Liver (tissue), 9 donors: ENCODE measurements around the gene CLK4. TPM values are rescaled to one million over a fixed set of nuclear protein-coding genes. Genes with fewer than 3 reads are reported as not detected.

Experiments used
- DNase-seq: peaks from one replicate; pipeline ENCODE4 v3.0.0-alpha.2; 2017; ENCODE audit warnings: low spot score
- H3K27ac ChIP-seq, 2 donors: one replicate each; pipeline ENCODE4 v1.7.0; 2013; ENCODE audit warnings: inconsistent platforms in 2 of 2, low read length in 2 of 2, control low read depth in 1 of 2, low read depth in 1 of 2, mild to moderate bottlenecking in 1 of 2
- H3K27me3 ChIP-seq, 4 donors: one replicate each; pipeline versions ENCODE4 v1.6.1 to v1.7.0; 2013; ENCODE audit warnings: low read length in 3 of 4, inconsistent platforms in 1 of 4, mild to moderate bottlenecking in 1 of 4, moderate library complexity in 1 of 4; ENCODE audit not compliant: control insufficient read depth in 4 of 4, insufficient read depth in 4 of 4
- H3K36me3 ChIP-seq, 4 donors: one replicate each; pipeline versions ENCODE4 v1.6.1 to v1.7.0; 2013; ENCODE audit warnings: low read length in 3 of 4, mild to moderate bottlenecking in 3 of 4, low read depth in 1 of 4, moderate library complexity in 1 of 4; ENCODE audit not compliant: control insufficient read depth in 4 of 4, insufficient read depth in 3 of 4
- H3K4me1 ChIP-seq, 4 donors: one replicate each; pipeline versions ENCODE4 v1.6.1 to v1.7.0; 2013; ENCODE audit warnings: low read length in 3 of 4, mild to moderate bottlenecking in 3 of 4, moderate library complexity in 1 of 4; ENCODE audit not compliant: control insufficient read depth in 4 of 4, insufficient read depth in 4 of 4
- H3K4me3 ChIP-seq, 3 donors: one replicate each; pipeline versions ENCODE4 v1.6.1 to v1.7.0; 2013; ENCODE audit warnings: low read length in 3 of 3, control low read depth in 1 of 3, low read depth in 1 of 3, mild to moderate bottlenecking in 1 of 3
- H3K9ac ChIP-seq, 2 donors: one replicate each; pipeline ENCODE4 v1.7.0; 2013; ENCODE audit warnings: low read length in 2 of 2, mild to moderate bottlenecking in 2 of 2, moderate library complexity in 2 of 2, control low read depth in 1 of 2, low read depth in 1 of 2
- H3K9me3 ChIP-seq, 4 donors: one replicate each; pipeline versions ENCODE4 v1.6.1 to v1.7.0; 2013; ENCODE audit warnings: low read length in 3 of 4; ENCODE audit not compliant: control insufficient read depth in 4 of 4
- ATF3 ChIP-seq: IDR thresholded peaks from 2 replicates; pipeline ENCODE4 v1.6.1; 2016; ENCODE audit warnings: antibody characterized with exemption
- CTCF ChIP-seq: fragments of 150-350 bp; IDR thresholded peaks from 2 replicates; pipeline ENCODE4 v1.5.1; 2017; ENCODE audit warnings: improper control_type of control experiment, low read depth, low read length; ENCODE audit not compliant: missing input control
- EGR1 ChIP-seq, 2 donors: IDR thresholded peaks; 2 replicates each; pipeline ENCODE4 v1.6.1; 2016 to 2018; ENCODE audit warnings: antibody characterized with exemption in 2 of 2, low read depth in 2 of 2
- FOXA1 ChIP-seq: IDR thresholded peaks from 2 replicates; pipeline ENCODE4 v1.6.1; 2016; ENCODE audit warnings: antibody characterized with exemption
- FOXA2 ChIP-seq: IDR thresholded peaks from 2 replicates; pipeline ENCODE4 v1.6.1; 2016; ENCODE audit warnings: antibody characterized with exemption
- GABPA ChIP-seq, 2 donors: IDR thresholded peaks in 1 of 2; conservative IDR thresholded peaks in 1 of 2; 2 replicates each; pipeline ENCODE4 v1.6.1; 2016; ENCODE audit warnings: antibody characterized with exemption in 2 of 2, mild to moderate bottlenecking in 1 of 2, moderate library complexity in 1 of 2
- HNF4A ChIP-seq, 2 donors: conservative IDR thresholded peaks; 2 replicates each; pipeline ENCODE4 v1.6.1; 2016; ENCODE audit warnings: antibody characterized with exemption in 2 of 2, mild to moderate bottlenecking in 2 of 2
- HNF4G ChIP-seq: IDR thresholded peaks from 2 replicates; pipeline ENCODE4 v1.6.1; 2016; ENCODE audit warnings: antibody characterized with exemption
- JUND ChIP-seq, 2 donors: IDR thresholded peaks; 2 replicates each; pipeline ENCODE4 v1.6.1; 2016; ENCODE audit warnings: antibody characterized with exemption in 2 of 2
- MAX ChIP-seq: IDR thresholded peaks from 2 replicates; pipeline ENCODE4 v1.6.1; 2016; ENCODE audit warnings: antibody characterized with exemption
- NR2F2 ChIP-seq: IDR thresholded peaks from 2 replicates; pipeline ENCODE4 v1.6.1; 2016; ENCODE audit warnings: antibody characterized with exemption
- RAD21 ChIP-seq, 2 donors: IDR thresholded peaks; 2 replicates each; pipeline ENCODE4 v1.6.1; 2016; ENCODE audit warnings: antibody characterized with exemption in 2 of 2, mild to moderate bottlenecking in 2 of 2
- RXRA ChIP-seq, 2 donors: IDR thresholded peaks; 2 replicates each; pipeline ENCODE4 v1.6.1; 2017 to 2018; ENCODE audit warnings: antibody characterized with exemption in 2 of 2, mild to moderate bottlenecking in 1 of 2
- SP1 ChIP-seq: IDR thresholded peaks from 2 replicates; pipeline ENCODE4 v1.6.1; 2018; ENCODE audit warnings: antibody characterized with exemption, mild to moderate bottlenecking
- TAF1 ChIP-seq: conservative IDR thresholded peaks from 2 replicates; pipeline ENCODE4 v1.6.1; 2016; ENCODE audit warnings: antibody characterized with exemption, mild to moderate bottlenecking
- YY1 ChIP-seq: IDR thresholded peaks from 2 replicates; pipeline ENCODE4 v1.6.1; 2016; ENCODE audit warnings: antibody characterized with exemption, mild to moderate bottlenecking
- ZBTB33 ChIP-seq: IDR thresholded peaks from 2 replicates; pipeline ENCODE4 v1.6.1; 2016; ENCODE audit warnings: antibody characterized with exemption
- WGBS: extraction: QIAGEN DNeasy Blood & Tissue Kit; methylation state at CpG from one replicate; pipeline ENCODE4 v1.1.7; 2013; 5-methylcytosine and 5-hydroxymethylcytosine counted together
- polyA plus RNA-seq, 2 donors: library from polyadenylated mRNA; stranded (reverse) in 1 of 2; unstranded in 1 of 2; fragments of 200-250 nt in 1 of 2; fragments of >200 nt in 1 of 2; fragmentation: Nextera tagmentation in 1 of 2; extraction: Ambion mirVana in 1 of 2; gene quantifications; one replicate each; pipeline versions ENCODE4 v1.2.1 to v1.2.3, GENCODE V29; 2013 to 2015
- total RNA-seq, 2 donors: library from RNA; depleted of rRNA; stranded (reverse); fragments of >200 nt; gene quantifications; one replicate each; pipeline ENCODE4 v1.2.3, GENCODE V29; 2014
- TF ChIP-seq, protein P1 (sequence below): IDR thresholded peaks from 2 replicates; pipeline ENCODE4 v1.6.1; 2016; ENCODE audit warnings: antibody characterized with exemption, mild to moderate bottlenecking
- donor health status: healthy.
- donor health status: healthy.
- donor health status: healthy.
- donor health status: healthy.
- donor health status: healthy.

CLK4 gene
- total and polyA plus RNA-seq, 4 donors, result 5.0 to 28.2 (median 21.9) TPM

DNA sequence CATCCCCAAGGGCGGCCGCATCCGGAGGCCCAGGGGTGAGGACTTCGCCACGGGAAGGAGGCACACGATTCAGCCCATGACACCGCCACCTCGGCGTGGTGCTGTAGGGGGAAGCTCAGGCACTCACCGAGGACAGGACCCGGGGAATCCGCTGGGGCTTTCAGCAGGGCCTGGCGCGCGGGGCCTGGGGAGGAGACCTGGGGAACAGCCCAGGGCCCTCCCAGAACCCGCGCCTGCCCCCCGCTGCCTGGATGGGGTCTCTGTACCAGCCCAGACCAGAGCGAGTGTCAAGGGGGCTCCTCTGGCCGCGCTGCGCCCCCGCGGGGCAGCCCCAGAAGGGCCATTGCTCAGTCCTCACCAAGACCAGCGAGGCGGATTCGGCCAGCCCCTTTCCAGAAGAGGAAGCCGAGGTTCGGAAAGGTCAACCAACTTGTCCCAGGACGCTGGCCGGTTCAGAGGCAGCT, 49.4 kb downstream of the CLK4 start:
- Histone ChIP-seq H3K9ac (no peak overlapping the region), H3K27ac (peak overlapping the region in 1 of 2 donors; percentile 28), H3K4me3 (peak overlapping the region in 1 of 3 donors; percentile 19), H3K27me3 (peaks cover 0 to 9% (median 1%) of the 10 kb centered on the region in 4 donors), H3K36me3 (peaks cover 0 to 2% (median 0%) of the 10 kb centered on the region in 4 donors), H3K9me3 (no peaks in the 10 kb centered on the region), H3K4me1 (no peaks in the 10 kb centered on the region)
- no peak for DNase-seq
- WGBS, result 25% methylated on average over 31 of the region's 31 CpGs
- no peak for TF ChIP-seq RXRA (IDR thresholded peaks at IDR 0.05)
- TF ChIP-seq MAX, result no peak
- no peak for TF ChIP-seq TAF1
- no peak for TF ChIP-seq ATF3
- TF ChIP-seq YY1, result no peak
- no peak for TF ChIP-seq GABPA (IDR thresholded peaks at IDR 0.05 in 1 of 2, conservative IDR thresholded peaks at IDR 0.05 in 1 of 2)
- no peak for TF ChIP-seq RAD21 (IDR thresholded peaks at IDR 0.05)
- TF ChIP-seq CTCF, result no peak
- no peak for TF ChIP-seq HNF4G
- no peak for TF ChIP-seq JUND (IDR thresholded peaks at IDR 0.05)
- TF ChIP-seq FOXA2, result no peak

- no peaks in the 10 kb centered on the region for H3K4me1 ChIP-seq
- H3K36me3 ChIP-seq, result peaks cover 0 to 2% (median 0%) of the 10 kb centered on the region in 4 donors
- WGBS, result 9% methylated on average over 92 of the region's 92 CpGs
- H3K9ac ChIP-seq, result no peak overlapping the region
- no peak for TF ChIP-seq SP1
- TF ChIP-seq HNF4A (conservative IDR thresholded peaks at IDR 0.05), result no peak
- TF ChIP-seq HNF4G, result no peak
- TF ChIP-seq FOXA2, result no peak
- no peak for TF ChIP-seq CTCF
- no peak for TF ChIP-seq ATF3
- no peak for TF ChIP-seq EGR1 (IDR thresholded peaks at IDR 0.05; ENCODE audit: low read depth in 2 of 2)
- TF ChIP-seq FOXA1, result no peak
- TF ChIP-seq TAF1, result no peak
- TF ChIP-seq MAX, result no peak
- no peak for TF ChIP-seq YY1
- no peak for TF ChIP-seq GABPA (IDR thresholded peaks at IDR 0.05 in 1 of 2, conservative IDR thresholded peaks at IDR 0.05 in 1 of 2)
- TF ChIP-seq JUND (IDR thresholded peaks at IDR 0.05), result no peak
- TF ChIP-seq NR2F2, result no peak
- TF ChIP-seq, protein P1, sequence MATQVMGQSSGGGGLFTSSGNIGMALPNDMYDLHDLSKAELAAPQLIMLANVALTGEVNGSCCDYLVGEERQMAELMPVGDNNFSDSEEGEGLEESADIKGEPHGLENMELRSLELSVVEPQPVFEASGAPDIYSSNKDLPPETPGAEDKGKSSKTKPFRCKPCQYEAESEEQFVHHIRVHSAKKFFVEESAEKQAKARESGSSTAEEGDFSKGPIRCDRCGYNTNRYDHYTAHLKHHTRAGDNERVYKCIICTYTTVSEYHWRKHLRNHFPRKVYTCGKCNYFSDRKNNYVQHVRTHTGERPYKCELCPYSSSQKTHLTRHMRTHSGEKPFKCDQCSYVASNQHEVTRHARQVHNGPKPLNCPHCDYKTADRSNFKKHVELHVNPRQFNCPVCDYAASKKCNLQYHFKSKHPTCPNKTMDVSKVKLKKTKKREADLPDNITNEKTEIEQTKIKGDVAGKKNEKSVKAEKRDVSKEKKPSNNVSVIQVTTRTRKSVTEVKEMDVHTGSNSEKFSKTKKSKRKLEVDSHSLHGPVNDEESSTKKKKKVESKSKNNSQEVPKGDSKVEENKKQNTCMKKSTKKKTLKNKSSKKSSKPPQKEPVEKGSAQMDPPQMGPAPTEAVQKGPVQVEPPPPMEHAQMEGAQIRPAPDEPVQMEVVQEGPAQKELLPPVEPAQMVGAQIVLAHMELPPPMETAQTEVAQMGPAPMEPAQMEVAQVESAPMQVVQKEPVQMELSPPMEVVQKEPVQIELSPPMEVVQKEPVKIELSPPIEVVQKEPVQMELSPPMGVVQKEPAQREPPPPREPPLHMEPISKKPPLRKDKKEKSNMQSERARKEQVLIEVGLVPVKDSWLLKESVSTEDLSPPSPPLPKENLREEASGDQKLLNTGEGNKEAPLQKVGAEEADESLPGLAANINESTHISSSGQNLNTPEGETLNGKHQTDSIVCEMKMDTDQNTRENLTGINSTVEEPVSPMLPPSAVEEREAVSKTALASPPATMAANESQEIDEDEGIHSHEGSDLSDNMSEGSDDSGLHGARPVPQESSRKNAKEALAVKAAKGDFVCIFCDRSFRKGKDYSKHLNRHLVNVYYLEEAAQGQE, result no peak
- TF ChIP-seq RAD21 (IDR thresholded peaks at IDR 0.05), result no peak
- no peak for TF ChIP-seq ZBTB33
- no peak for TF ChIP-seq RXRA (IDR thresholded peaks at IDR 0.05)
- H3K27ac ChIP-seq, result peak overlapping the region in 1 of 2 donors; percentile 28
- peak overlapping the region in 1 of 3 donors; percentile 19 for H3K4me3 ChIP-seq
- H3K9me3 ChIP-seq, result no peaks in the 10 kb centered on the region
- DNase-seq, result no peak
- peaks cover 0 to 9% (median 1%) of the 10 kb centered on the region in 4 donors for H3K27me3 ChIP-seq
Measured at GRCh38 chr5:178576591-178577351, 50.1 kb downstream of the CLK4 start.
